GM04504 (cell line): ENCODE measurements around the gene ZNF511.

Source experiments
- DNase-seq: peaks from one replicate; pipeline ENCODE4 v3.0.0-alpha.2; 2012; ENCODE audit warnings: low read depth

Gene ZNF511

DNA sequence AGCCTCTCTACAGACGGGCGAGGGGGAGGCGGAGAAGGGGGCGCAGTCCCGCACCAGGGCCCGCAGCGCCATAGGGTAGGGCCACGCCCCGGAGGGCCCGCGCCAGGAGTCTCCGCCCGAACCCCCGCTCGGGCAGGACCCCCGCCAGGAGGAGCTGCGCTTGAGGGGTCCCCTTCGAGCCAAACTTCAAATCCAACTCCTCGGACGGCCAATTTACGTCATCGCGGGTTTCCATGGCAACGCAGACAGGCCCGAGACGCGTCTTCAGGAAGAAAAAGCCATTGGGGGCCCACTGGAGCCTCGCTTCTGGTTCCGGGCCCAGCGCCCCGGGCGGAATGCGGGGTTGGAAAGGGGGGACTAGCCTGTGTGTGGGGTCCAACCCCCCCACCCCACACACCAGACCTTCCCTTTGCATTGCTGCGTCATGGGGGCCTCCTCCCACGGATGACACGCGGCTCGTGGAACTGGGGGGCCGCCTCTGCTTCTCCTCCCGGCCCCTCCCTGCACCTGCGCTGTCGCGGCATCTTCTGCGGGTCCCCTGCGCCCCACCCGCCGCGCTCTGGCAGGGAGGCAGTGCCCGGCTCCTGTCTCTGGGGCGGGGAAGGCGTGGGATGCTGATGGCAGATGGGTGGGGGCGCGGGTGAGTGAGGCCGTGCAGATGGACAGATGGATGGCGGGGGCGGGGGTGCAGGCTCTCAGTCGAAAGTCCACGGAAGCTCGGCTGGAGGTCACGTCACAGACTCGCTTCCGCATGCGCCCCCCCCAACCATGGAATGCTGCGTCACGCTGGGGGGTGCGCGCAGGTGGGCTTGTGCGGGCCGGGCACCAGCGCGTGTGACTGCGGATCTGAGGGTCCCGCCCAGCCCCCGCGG lies 26.8 kb downstream of the ZNF511 start:
- no peak for DNase-seq

DNA sequence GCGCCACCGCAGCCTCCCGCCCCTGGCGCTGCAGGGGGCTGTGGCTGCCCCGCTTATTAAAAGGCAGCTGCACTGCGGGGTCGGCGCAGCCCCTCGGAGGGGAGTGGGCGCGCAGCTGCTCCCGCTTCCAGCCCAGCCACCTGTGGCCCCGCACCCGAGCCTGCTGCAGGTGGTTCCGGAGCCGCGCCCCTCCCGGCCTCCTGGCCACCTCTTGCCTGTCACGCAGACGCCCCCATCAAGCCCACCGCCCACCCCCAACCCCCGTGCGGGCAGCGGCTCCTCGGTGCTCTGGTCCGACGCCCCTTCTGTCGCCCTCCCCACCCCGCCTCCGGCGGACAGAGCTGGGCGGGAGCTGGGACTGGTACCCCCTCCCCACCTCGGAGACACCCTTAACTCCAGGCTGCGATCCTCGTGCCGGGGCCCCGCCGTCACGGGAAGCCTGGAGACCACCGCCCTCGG lies 27.4 kb downstream of the ZNF511 start:
- DNase-seq: no peak

DNA sequence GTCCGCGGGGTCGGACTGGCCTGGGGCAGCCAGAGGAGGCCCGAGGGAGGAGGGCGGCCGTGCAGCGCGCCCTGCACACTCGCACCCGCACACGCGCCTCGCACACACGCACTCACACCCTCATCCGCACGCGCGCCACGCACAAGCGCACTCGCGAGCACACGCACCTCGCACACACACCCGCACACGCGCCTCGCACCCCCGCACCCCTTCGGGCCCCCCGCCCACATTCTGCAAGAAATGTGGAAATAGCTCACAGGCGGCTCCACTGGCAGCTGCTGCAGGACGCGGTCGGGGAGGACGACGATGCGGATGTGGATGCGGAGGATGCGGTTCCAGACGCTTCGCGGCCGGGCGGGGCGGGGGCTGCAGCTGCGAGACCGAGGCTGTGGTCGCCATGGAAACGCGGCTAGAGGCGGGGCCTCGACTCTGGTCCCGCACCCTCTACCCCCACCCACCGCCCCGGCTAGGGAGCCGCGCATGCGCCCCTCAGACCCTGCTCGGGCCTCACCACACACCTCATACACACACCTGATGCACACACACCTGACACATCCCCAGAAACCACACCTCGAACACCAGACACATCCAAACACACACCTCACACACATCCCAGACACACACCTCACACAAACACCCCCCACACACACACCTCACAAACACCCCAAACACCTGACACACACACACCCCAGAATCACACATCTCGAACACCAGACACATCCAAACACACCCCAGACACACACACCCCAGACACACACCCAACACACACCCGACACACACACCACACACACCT lies 28.1 kb downstream of the ZNF511 start, which contains the start of gene CALY:
CALY (minus strand) TSS at position 320 of the 793 bp plus-strand sequence. CDS start 7,907 bp downstream, outside the sequence.
- DNase-seq: no peak

DNA sequence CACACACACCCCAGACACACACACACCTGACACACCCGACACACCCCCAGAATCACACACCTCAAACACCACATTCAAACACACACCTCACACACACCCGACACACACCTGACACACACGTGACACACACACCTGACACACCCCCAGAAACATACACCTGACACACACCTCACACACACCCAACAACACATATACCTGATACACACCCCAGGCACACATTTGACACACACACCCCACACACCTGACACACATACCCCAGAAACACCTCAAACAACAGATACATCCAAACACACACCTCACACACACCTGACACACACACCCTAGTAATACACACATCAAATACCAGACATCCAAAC lies 28.6 kb downstream of the ZNF511 start:
- no peak for DNase-seq

DNA sequence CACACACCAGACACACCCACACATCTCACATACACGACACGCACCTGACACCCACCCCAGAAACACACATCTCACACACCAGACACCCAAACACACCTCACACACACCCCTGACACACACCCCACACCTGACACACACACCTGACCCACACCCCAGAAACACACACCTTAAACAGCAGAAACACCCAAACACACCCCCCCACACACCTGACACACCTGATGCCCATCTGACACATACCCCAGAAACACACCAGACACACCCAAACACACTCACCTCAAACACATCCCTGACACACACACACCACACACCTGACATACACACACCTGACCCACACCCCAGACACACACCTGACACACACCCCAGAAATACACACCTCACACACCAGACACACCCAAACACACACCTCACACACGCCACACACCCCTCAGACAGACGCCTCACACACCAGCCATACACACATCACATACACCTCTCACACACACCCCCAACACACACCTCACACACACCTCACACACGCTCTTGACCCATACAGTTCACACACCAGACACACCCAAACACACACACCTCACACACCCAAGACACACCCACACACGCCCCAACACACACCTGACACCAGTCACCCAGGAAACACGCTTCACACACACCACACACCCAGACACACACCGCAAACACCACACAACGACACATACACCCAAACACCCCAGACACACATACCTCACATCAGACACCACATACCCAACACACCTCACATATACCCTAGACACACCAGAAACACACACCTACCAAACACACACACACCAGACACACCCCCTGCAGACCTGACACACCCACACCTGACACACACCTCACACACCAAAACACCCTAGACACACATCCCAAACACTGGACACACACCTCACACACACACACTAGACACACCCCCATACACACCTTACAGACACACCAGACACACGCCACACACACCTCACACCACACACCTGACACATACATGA lies 29.7 kb downstream of the ZNF511 start:
- no peak for DNase-seq

DNA sequence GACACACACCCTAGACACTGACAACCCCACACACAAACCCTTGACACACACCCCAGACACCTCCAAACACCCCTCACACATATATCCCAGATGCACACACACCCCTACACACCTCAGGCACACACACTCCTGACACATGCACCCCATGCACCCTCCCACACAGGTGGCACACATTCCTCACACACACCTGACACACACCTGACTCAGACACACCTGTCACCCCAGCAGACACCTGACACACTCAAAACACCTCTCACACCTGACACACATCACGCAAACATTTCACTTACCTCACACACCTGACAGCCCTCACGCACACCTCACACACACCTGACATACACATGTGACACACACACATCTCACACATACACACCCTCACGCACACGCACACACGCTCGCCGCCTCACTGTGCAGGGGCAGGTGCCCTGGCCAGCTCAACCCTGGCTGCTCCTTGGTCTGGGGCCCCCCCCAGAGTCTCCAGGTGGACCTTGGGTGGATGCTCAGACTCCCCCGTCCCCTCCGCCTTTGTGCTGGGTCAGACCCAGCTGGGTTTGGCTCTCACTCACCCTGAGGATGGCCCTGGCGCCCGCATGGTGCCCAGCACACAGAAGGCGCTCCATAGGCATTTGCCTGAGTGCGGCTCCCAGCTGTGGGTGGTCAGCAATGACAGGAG lies 31.1 kb downstream of the ZNF511 start:
- no peak for DNase-seq

DNA sequence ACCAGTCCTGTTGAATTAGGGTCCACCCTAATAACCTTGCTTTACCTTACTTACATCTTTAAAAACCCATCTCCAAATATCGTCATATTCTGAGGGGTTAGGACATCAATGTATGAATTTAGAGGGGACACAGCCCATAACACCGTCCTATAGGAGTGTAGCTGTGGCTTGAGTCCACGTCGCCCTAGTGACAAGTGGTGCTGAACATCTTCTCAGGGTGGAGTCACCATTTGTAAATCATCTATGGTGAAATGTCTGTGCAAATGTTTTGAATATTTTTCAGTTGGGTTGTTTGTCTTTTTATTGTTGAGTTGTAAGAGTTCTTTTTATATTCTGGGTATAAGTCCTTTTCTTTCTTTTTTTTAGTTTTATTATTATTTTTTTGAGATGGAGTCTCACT lies 33.3 kb downstream of the ZNF511 start:
- no peak for DNase-seq

DNA sequence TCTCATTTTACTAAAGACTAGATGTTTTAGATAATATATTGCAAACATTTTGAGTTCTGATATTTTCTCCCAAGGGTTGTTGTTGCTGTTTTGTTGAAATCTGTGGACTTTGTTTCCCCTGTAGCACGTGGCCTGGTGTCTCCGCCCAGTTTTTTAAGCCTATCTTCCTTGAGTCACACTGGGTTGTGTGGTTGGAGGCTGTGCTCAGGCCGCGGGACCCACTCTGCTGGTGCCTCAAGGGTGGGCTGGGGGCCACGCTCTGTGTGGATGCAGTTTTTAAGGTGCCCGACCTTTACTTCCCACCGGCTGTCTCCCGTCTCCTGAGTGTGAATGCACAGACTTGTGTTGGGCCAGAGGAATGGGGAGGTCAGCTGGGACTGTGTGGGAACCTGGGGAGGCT lies 34.2 kb downstream of the ZNF511 start:
- no peak for DNase-seq

DNA sequence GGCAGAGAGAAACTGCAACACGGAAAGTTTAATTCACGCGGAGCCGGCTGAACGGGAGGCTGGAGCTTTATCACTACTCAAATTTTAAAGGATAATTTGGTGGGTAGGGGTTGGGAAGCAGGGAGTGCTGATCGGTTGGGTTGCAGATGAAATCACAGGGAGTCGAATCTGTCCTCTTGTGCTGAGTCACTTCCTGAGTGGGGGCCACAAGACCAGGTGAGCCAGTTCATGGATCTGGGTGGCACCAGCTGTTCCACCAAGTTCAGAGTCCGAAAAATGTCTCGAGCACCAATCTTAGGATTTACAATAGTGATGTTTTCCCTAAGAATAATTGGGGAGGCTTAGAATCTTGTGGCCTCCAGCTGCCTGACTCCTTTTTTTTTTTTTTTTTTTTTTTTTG lies 34.8 kb downstream of the ZNF511 start:
- no peak for DNase-seq

DNA sequence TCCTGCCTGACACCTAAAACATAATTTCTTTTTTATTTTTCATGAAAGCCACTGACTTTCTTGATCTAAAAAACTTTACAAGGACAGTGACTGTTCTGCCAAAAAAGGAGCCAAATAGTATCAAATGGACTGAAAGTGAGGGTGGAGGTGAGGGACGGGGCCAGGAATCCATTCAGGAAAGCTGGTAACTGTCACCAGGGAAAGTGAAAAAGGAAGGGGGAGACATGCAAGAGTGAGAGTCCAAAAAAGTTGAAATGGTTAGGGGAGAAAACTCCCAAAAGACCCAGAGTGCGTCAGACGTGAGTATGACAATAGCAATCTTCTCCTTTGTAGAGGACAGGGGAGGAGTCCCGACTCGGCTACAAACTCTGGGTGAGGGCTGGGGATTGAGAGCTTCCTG lies 35.5 kb downstream of the ZNF511 start:
- no peak for DNase-seq

DNA sequence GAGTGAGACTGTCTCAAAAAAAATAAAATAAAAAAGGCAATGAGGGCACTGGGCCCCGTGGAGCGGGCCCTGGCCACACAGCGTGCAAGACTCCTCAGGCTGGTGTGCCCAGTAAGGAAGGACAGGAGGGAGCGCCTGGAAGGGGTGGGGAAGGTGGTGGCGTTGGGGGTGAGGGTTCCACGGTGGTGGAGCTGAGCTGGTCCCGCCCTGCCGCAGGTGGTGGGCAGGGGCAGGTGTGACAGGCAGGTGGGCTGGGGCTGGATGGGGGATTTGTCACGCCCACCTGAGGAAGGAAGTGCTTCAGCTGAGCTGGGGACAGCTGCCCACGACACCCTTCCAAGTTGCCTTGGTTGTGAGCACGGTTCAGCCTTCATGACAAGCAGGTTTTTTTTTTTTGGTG lies 37.7 kb downstream of the ZNF511 start:
- DNase-seq: no peak

DNA sequence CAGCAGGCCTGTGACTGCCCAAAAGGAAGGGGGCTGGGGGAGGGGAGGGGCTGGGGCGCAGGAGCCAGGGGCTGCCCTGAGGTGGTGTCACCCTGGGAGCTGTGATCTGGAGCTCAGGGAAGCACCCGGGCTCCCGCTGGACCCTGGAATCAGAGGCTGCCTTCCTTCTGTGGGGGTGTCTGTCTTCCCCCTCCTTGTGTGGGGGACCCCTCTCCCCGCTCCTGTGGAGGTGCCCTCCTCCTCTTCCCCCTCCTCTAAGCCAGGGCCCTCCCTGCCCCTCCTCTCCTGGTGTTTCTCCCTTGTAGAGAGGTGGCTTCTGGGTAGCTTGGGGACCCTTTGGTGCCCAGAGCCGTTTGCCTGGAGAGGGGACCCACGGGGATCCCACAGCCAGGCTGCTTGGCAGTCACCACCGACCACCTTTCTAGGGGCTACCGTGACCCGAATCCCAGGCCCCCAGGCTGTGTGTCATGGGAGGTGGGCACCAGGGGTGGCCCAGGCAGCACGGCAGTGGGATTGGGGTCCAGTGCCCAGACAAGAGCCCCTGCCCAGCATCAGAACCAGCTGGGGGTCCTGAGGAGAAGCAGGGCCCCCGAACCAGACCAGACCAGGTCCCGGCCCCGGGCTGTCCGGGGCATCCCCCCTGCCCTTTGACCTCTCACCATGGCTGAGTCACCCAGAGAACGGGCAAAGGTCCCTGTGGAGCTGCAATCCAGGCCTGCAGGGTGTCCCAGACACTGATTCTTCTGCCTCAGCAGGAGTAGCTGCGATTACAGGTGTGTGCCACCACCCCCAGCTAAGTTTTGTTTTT lies 39.2 kb downstream of the ZNF511 start:
- no peak for DNase-seq

DNA sequence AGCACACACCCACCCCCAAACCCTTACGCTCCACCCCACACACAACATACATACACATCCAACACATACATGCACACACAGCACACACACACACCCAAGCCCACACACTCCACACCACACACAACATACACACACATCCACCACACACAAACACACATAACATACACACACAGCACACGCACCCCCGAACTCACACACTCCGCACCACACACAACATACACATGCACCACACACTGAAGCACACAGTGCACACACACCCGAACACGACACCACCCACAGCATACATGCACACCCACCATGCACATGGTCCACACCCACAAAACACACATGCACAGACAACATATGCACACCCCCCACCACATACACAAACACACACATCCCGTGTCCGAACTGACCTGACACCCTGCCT lies 40.5 kb downstream of the ZNF511 start:
- DNase-seq: no peak

DNA sequence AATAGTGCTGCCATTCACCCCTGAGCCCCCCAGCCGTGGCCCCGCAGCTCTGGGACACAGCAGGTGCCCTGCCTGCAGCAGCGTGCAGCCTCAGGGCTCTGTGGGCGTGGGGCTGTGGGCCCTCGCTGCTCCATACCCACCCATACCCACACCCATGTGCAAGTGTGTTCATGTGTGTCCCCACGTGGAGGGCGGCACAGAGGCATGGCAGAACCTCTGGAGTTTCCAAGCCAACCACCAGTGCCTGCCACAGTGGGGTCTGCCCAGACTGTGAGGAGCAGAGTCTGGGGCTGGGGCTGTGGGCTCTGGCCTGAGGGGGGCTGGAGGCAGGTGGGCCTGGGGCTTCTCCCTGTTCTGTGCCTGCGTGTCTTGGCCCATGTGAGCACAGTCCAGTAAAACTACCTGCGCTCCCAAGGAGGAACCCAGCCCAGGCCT lies 40.9 kb downstream of the ZNF511 start:
- DNase-seq: no peak

DNA sequence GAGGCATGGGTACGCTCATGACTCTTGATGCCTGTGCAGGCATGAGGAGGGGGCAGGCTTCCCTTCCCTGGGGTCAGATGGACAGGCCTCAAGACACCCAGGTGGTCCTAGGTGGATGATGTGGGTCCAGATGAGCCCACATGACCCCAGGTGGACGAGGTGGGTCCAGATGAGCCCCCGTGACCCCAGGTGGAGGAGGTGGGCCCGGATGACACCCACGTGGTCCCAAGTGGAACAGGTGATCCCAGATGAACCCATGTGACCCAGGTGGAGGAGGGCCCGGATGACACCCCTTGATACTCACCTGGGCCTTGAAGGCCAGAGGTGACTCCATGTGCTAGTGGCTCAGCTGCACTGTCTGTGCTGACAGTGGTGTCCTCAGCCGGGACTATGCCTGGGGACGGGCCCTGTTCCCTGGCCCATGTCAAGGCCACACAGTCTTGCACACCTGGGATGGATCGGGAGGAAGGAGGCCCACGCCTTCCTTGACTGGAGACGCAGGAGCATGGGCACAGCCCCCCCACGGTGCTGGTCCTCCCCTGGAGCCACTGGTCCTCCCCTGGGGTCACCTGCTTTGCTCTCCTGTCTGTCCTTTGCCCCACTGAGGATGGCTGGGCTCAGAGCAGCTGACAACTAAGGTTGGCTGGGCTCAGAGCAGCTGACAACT lies 41.7 kb downstream of the ZNF511 start:
- no peak for DNase-seq

DNA sequence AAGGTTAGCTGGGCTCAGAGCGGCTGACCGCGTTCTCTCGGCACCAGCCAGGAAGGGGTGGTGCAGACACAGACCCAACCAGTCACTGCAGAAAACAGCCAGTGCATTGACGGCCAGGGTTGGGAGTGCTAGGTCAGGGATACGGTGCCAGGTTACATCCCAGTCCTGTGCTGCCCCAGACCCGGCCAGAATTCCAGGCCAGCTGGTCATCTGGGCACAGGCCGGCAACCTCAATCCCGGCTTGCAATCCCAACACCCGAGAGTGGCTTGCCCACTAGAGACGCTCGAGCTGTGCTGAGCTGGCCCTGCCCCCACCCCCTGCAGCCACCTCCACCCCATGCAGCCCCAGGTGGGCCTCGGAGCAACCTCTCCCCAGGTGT lies 42.2 kb downstream of the ZNF511 start:
- DNase-seq: no peak

DNA sequence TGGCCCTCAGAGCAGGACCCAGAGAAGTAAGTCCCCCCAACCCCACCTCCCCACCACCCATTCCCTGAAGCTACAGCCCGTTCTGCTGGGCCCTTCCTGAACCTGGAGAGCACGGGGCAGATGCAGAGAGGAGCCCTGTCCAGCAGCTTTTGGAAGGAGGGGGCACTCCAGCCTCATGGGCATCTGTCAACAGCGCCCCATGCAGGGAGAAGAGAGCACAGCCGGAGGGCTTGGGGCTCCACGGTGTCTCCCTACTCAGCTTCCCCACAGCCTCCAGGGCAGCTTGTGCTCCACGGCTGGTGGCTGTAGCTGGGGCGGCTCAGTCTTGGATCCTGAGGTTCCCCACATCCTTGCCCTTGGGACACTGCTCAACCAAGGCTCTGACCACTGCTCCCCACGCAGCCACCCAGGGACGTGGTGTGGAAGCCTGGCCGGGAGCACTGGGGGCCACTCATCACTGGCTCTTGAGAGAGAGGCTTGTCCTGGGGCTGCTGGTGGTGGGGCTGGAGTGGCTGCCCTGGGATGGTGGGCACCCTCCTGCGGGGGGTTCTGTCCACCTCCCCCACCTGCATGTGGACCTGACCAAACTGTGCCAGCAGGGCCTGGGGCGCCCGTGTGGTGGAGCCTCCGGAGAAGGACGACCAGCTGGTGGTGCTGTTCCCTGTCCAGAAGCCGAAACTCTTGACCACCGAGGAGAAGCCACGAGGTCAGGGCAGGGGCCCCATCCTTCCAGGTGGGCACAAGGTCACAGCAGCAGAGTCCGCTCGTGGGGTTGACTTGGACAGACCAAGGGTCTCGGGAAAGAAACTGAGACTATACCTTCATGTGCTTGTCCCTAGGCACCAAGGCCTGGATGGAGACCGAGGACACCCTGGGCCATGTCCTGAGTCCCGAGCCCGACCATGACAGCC lies 42.9 kb downstream of the ZNF511 start:
- no peak for DNase-seq

DNA sequence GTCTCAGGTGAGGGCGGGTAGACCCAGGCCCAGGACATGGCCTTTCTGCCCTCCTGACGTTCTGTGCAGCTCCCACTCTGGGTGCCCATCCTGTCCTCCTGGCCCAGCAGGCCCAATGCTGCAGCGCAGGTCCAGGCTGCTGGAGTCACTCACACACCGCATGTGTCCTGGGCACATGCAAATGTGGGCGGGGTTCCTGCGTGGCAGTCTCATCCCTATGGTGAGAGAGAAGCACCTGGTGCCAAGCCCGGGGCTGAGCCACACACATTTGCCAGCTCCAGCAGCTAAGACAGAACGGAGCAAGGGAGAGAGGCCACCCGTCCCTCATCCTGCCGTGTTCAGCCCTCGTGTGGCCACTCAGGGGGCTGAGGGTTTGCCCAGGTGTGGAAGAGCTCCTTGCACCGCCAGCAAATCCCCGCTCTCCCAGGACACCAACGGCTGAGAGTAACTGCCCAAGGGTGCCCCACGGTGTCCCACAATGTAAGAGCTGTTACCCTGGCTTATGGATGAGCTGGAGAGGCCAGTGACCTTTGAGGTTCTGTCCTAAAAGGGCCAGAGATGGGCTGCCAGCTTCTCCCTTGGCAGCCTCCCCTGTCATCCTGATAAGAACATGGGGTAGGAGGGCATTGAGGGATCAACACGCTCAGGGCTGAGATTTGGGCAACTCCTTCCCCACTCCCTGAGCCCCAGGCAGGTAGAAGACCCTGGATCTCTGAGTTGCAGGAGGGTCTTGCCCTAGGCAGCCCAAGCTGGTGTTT lies 44.7 kb downstream of the ZNF511 start:
- DNase-seq: no peak
